Breast epithelium (tissue), 3 donors: ENCODE measurements around the gene OSBPL10.

ENCODE experiments used
- CTCF ChIP-seq, 3 donors: fragments of 450-650 bp; IDR thresholded peaks; one replicate each; pipeline ENCODE4 v1.5.1; 2016 to 2017; ENCODE audit warnings: antibody characterized with exemption in 3 of 3, mild to moderate bottlenecking in 3 of 3, moderate library complexity in 3 of 3
- POLR2A ChIP-seq: fragments of 450-650 bp; IDR thresholded peaks from one replicate; pipeline ENCODE4 v1.6.1; 2016; ENCODE audit warnings: antibody characterized with exemption, mild to moderate bottlenecking, moderate library complexity

DNA sequence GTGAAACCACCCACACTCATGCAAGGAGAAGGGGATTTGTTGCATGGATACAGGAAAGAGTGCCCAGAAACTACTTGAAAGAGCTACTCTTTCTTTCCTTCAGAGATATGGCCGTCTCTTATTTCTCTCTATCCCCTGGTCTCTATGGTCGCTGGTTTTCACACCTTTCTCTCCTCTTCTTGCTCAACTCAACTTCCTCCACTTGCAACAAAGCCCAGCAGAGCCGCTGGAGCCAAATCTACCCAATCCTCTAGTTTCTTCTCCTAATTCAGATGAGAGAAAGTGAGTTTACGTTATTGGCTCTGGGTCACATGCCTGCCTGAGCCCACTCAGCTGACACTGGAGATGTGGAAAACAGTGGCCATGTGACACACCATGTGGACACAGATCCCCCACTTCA, 215.2 kb downstream of the OSBPL10 start:
- TF ChIP-seq CTCF (IDR thresholded peaks at IDR 0.05): no peak
- no peak for TF ChIP-seq POLR2A
